Measurements from ENCODE around the gene FLT1.

FLT1 gene

GRCh38 chr13:28528388-28528787 lies 33.5 kb upstream of the FLT1 start:
- DNase-seq, result no peak

- no peak for DNase-seq
These were observed 32.7 kb upstream of the FLT1 start for GRCh38 chr13:28527629-28528028.

GRCh38 chr13:28526876-28527275 lies 31.9 kb upstream of the FLT1 start:
- no peak for DNase-seq

GRCh38 chr13:28522871-28523270 lies 27.9 kb upstream of the FLT1 start:
- no peak for DNase-seq

GRCh38 chr13:28513745-28514144 lies 18.8 kb upstream of the FLT1 start:
- no peak for DNase-seq

GRCh38 chr13:28510542-28510941 lies 15.6 kb upstream of the FLT1 start:
- DNase-seq, result no peak

- no peak for DNase-seq
These were observed 15.1 kb upstream of the FLT1 start for GRCh38 chr13:28510066-28510465.

- DNase-seq, result no peak
These were observed 10.7 kb upstream of the FLT1 start for GRCh38 chr13:28505543-28506135.

GRCh38 chr13:28503182-28503967 lies 8.4 kb upstream of the FLT1 start:
- no peak for DNase-seq

GRCh38 chr13:28501547-28501946 lies 6.6 kb upstream of the FLT1 start:
- DNase-seq, result no peak

- no peak for DNase-seq
These were observed 4.7 kb upstream of the FLT1 start for GRCh38 chr13:28499609-28500008.

GRCh38 chr13:28498481-28499115 lies 3.7 kb upstream of the FLT1 start:
- no peak for DNase-seq

- DNase-seq, result no peak
These were observed 2.4 kb upstream of the FLT1 start for GRCh38 chr13:28497143-28497876.

GRCh38 chr13:28496188-28496564 lies 1.2 kb upstream of the FLT1 start:
- DNase-seq, result no peak

GRCh38 chr13:28495538-28496187 lies 735 bp upstream of the FLT1 start:
- DNase-seq, result no peak

GRCh38 chr13:28494504-28494777 lies 487 bp downstream of the FLT1 start:
- DNase-seq, result no peak

GRCh38 chr13:28493740-28494503 lies 1.0 kb downstream of the FLT1 start:
- no peak for DNase-seq

GRCh38 chr13:28492569-28493367 lies 2.2 kb downstream of the FLT1 start:
- no peak for DNase-seq

- DNase-seq, result no peak
These were observed 4.9 kb downstream of the FLT1 start for GRCh38 chr13:28490061-28490460.

GRCh38 chr13:28489524-28489931 lies 5.4 kb downstream of the FLT1 start:
- no peak for DNase-seq

GRCh38 chr13:28488376-28489005 lies 6.4 kb downstream of the FLT1 start:
- DNase-seq, result no peak

Measured in NCI-H510A treated with DMSO at 0.1 percent for 48 hours (cell line).